Esophagus squamous epithelium (tissue), 4 donors: ENCODE data around the gene FAM186B.

Experiments
- CTCF ChIP-seq, 6 experiments: fragments of 450-650 bp in 4 of 6; fragments of 200-600 bp in 2 of 6; sonication (generic) in 2 of 6; IDR thresholded peaks; one replicate each; pipeline ENCODE4 v1.5.1; 2016 to 2019; ENCODE audit warnings: antibody characterized with exemption in 6 of 6, mild to moderate bottlenecking in 4 of 6, moderate library complexity in 4 of 6
- POLR2A ChIP-seq, 4 donors: fragments of 450-650 bp; IDR thresholded peaks; one replicate each; pipeline ENCODE4 v1.6.1; 2017; ENCODE audit warnings: antibody characterized with exemption in 4 of 4, mild to moderate bottlenecking in 4 of 4, moderate library complexity in 3 of 4

- TF ChIP-seq POLR2A (IDR thresholded peaks at IDR 0.05) (no peak), CTCF (IDR thresholded peaks at IDR 0.05) (no peak)
Measured at GRCh38 chr12:49619286-49619685, 13.8 kb upstream of the FAM186B start.
